Gastrocnemius medialis (tissue), 4 donors: Measurements from ENCODE around the gene PPP1R1A.

Experiments used
- CTCF ChIP-seq, 5 experiments: fragments of 450-650 bp in 3 of 5; fragments of 200-600 bp in 2 of 5; sonication (generic) in 2 of 5; IDR thresholded peaks in 4 of 5; conservative IDR thresholded peaks in 1 of 5; 1 replicate in 4 of 5; 2 replicates in 1 of 5; pipeline ENCODE4 v1.5.1; 2016 to 2019; ENCODE audit warnings: antibody characterized with exemption in 5 of 5, mild to moderate bottlenecking in 3 of 5, moderate library complexity in 3 of 5
- POLR2A ChIP-seq, 2 donors: fragments of 450-650 bp; IDR thresholded peaks; one replicate each; pipeline ENCODE4 v1.6.1; 2017; ENCODE audit warnings: antibody characterized with exemption in 2 of 2, mild to moderate bottlenecking in 2 of 2, moderate library complexity in 2 of 2

GRCh38 chr12:54544743-54545142 lies 43.7 kb downstream of the PPP1R1A start:
- no peak for TF ChIP-seq CTCF (IDR thresholded peaks at IDR 0.05 in 4 of 5, conservative IDR thresholded peaks at IDR 0.05 in 1 of 5)
- no peak for TF ChIP-seq POLR2A (IDR thresholded peaks at IDR 0.05)
